ENCODE data around the gene GPM6B.

DNA sequence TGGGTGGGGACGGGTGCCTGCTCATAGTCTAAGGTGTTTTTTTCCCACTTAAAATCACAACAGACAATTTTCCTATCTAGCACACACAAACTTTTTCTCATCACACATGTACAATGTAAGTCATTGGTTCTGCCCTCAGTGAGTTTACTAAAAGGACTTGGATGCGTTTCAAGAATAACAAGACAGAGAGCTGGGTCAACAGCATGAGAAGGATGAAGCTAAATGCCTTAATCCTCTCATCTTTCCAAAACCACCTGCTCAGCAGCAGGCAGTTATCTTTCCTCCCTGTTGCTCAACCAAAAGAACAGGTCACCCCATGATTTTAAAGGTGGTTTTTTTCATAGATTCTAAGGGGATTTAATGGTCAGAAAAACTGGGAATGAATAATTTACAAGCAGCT is 42.2 kb downstream of the GPM6B start:
- TF ChIP-seq, protein P1, sequence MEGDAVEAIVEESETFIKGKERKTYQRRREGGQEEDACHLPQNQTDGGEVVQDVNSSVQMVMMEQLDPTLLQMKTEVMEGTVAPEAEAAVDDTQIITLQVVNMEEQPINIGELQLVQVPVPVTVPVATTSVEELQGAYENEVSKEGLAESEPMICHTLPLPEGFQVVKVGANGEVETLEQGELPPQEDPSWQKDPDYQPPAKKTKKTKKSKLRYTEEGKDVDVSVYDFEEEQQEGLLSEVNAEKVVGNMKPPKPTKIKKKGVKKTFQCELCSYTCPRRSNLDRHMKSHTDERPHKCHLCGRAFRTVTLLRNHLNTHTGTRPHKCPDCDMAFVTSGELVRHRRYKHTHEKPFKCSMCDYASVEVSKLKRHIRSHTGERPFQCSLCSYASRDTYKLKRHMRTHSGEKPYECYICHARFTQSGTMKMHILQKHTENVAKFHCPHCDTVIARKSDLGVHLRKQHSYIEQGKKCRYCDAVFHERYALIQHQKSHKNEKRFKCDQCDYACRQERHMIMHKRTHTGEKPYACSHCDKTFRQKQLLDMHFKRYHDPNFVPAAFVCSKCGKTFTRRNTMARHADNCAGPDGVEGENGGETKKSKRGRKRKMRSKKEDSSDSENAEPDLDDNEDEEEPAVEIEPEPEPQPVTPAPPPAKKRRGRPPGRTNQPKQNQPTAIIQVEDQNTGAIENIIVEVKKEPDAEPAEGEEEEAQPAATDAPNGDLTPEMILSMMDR (IDR thresholded peaks at IDR 0.05; ENCODE audit: low read length) = no peak
- TF ChIP-seq EZH2 (optimal IDR thresholded peaks at IDR 0.05; ENCODE audit: low read depth, low read length) (no peak), EZH2phosphoT487 (IDR thresholded peaks at IDR 0.05; ENCODE audit: low read length) (no peak)
